Endodermal cell (in vitro differentiated cells): ENCODE results near the gene WRAP73. TPM values are rescaled to one million over a fixed set of nuclear protein-coding genes. Genes with fewer than 3 reads are reported as not detected.

Experiments used
- DNase-seq: peaks from one replicate; pipeline ENCODE4 v3.0.0-alpha.2; 2017
- H3K27ac ChIP-seq: 2 replicates; pipeline ENCODE4 v1.5.1; 2013; ENCODE audit warnings: mild to moderate bottlenecking, low read depth, low read length, moderate library complexity
- H3K27me3 ChIP-seq: 2 replicates; pipeline ENCODE4 v1.6.1; 2013; ENCODE audit warnings: mild to moderate bottlenecking, low read length, moderate library complexity; ENCODE audit not compliant: insufficient read depth, control insufficient read depth, poor library complexity, severe bottlenecking
- H3K36me3 ChIP-seq: 2 replicates; pipeline ENCODE4 v1.7.0; 2013; ENCODE audit warnings: mild to moderate bottlenecking, low read length, moderate library complexity; ENCODE audit not compliant: control insufficient read depth, insufficient read depth
- H3K4me1 ChIP-seq: one replicate; pipeline ENCODE4 v1.7.0; 2013; ENCODE audit warnings: low read length; ENCODE audit not compliant: control insufficient read depth, insufficient read depth
- H3K4me3 ChIP-seq: 2 replicates; pipeline ENCODE4 v1.5.1; 2013; ENCODE audit warnings: mild to moderate bottlenecking, low read length, moderate library complexity
- H3K9ac ChIP-seq: 2 replicates; pipeline ENCODE4 v1.6.1; 2013; ENCODE audit warnings: mild to moderate bottlenecking, low read length, moderate library complexity; ENCODE audit not compliant: poor library complexity, severe bottlenecking; ENCODE audit errors: extremely low read depth
- H3K9me3 ChIP-seq: 2 replicates; pipeline ENCODE4 v1.6.1; 2013; ENCODE audit warnings: mild to moderate bottlenecking, low read length, moderate library complexity; ENCODE audit not compliant: control insufficient read depth
- H3K27ac Mint-ChIP-seq: 2 replicates; pipeline ENCODE4 v1.8.0; 2020; ENCODE audit warnings: mixed read lengths
- H3K27me3 Mint-ChIP-seq: 2 replicates; pipeline ENCODE4 v1.8.0; 2021; ENCODE audit warnings: mild to moderate bottlenecking, mixed read lengths; ENCODE audit not compliant: insufficient read depth
- H3K36me3 Mint-ChIP-seq: 2 replicates; pipeline ENCODE4 v1.8.0; 2020; ENCODE audit warnings: low read depth, mixed read lengths
- H3K4me1 Mint-ChIP-seq: 2 replicates; pipeline ENCODE4 v1.8.0; 2020; ENCODE audit warnings: mixed read lengths
- H3K4me3 Mint-ChIP-seq: 2 replicates; pipeline ENCODE4 v1.8.0; 2020; ENCODE audit warnings: mild to moderate bottlenecking, moderate library complexity, mixed read lengths
- H3K9me3 Mint-ChIP-seq: 2 replicates; pipeline ENCODE4 v1.8.0; 2020; ENCODE audit warnings: mild to moderate bottlenecking, mixed read lengths
- WGBS, 2 experiments: methylation state at CpG; one replicate each; pipeline versions ENCODE4 v1.1.5 to v1.1.7; 2013; ENCODE audit warnings: missing lambda C conversion rate in 2 of 2, mixed read lengths in 1 of 2; ENCODE audit not compliant: insufficient coverage in 1 of 2, insufficient read length in 1 of 2; 5-methylcytosine and 5-hydroxymethylcytosine counted together
- total RNA-seq, 2 donors: library from RNA; stranded (reverse); fragmentation: NEBNext Ultra II Directional in 1 of 2; extraction: Animal tissue kit (Norgen Biotek cat#: 25700) in 1 of 2; gene quantifications; 2 replicates in 1 of 2; 3 replicates in 1 of 2; pipeline ENCODE4 v1.2.1, GENCODE V29; 2021
- TF ChIP-seq, protein P1 (sequence below): fragments of 200-600 bp; sonication (generic); conservative IDR thresholded peaks from 2 replicates; pipeline ENCODE4 v1.5.0; 2021; ENCODE audit warnings: antibody characterized with exemption, mild to moderate bottlenecking

The WRAP73 gene
- total RNA-seq, 2 donors from 2014 or later: 29.8 to 32.5 TPM

DNA sequence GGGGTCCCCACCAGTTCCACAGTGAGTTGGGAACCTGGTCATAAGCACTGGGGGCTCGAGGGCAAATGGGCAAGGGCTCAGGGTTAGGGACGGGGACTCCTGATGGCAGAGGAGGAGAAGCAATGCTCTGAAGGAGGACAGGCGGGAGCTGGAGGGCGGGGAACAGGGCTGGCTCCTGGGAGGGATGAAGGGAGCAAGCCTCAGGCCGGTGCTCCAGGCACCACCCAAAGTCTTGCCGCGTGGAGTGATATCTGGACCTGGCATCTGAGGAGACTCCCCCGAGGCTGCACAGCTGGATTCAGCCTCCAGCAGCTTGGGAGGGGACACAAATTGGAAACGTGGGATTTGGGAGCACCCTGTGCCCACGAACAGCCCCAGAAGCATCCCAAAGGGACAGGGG lies 49.5 kb downstream of the WRAP73 start:
- no peaks in the 10 kb centered on the region for H3K27me3 ChIP-seq
- Mint-ChIP-seq H3K4me1 (peaks cover 11% of the 10 kb centered on the region), H3K9me3 (no peaks in the 10 kb centered on the region), H3K27me3 (no peaks in the 10 kb centered on the region), H3K4me3 (no peak overlapping the region), H3K27ac (no peak overlapping the region), H3K36me3 (peaks cover 2% of the 10 kb centered on the region)
- H3K4me3 ChIP-seq: no peak overlapping the region
- no peaks in the 10 kb centered on the region for H3K36me3 ChIP-seq
- no peaks in the 10 kb centered on the region for H3K9me3 ChIP-seq
- TF ChIP-seq, protein P1, sequence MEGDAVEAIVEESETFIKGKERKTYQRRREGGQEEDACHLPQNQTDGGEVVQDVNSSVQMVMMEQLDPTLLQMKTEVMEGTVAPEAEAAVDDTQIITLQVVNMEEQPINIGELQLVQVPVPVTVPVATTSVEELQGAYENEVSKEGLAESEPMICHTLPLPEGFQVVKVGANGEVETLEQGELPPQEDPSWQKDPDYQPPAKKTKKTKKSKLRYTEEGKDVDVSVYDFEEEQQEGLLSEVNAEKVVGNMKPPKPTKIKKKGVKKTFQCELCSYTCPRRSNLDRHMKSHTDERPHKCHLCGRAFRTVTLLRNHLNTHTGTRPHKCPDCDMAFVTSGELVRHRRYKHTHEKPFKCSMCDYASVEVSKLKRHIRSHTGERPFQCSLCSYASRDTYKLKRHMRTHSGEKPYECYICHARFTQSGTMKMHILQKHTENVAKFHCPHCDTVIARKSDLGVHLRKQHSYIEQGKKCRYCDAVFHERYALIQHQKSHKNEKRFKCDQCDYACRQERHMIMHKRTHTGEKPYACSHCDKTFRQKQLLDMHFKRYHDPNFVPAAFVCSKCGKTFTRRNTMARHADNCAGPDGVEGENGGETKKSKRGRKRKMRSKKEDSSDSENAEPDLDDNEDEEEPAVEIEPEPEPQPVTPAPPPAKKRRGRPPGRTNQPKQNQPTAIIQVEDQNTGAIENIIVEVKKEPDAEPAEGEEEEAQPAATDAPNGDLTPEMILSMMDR: no peak
- WGBS, 2 experiments: 92 to 94% methylated on average over 10 of the region's 10 CpGs
- DNase-seq: no peak
- no peak overlapping the region for H3K27ac ChIP-seq
- no peaks in the 10 kb centered on the region for H3K4me1 ChIP-seq
- no peak overlapping the region for H3K9ac ChIP-seq

DNA sequence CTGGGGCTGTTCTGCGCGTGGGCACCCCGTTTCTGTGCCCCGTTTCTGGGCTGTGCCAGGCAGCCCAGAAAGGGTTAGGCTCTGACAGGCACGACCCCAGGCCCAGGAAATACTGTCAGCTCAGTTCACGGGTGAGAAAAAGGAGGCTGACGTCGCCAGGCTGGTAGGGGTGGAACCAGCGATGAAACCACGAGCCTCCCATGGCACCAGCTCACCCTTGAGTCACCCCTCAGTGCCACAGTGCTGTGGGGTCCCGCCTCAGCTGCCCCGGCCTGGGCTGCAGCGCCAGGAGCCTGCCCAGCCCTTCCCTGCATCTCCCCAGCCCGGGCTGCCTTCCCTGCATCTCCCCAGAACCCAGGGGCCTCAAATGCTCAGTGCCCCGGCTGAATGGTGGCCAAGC lies 50.1 kb downstream of the WRAP73 start:
- H3K9me3 ChIP-seq: no peaks in the 10 kb centered on the region
- no peak for DNase-seq
- no peaks in the 10 kb centered on the region for H3K4me1 ChIP-seq
- H3K36me3 ChIP-seq: no peaks in the 10 kb centered on the region
- no peak overlapping the region for H3K27ac Mint-ChIP-seq
- peak overlapping the region; percentile 41 for H3K27ac ChIP-seq
- H3K9ac ChIP-seq: no peak overlapping the region
- H3K27me3 Mint-ChIP-seq: no peaks in the 10 kb centered on the region
- no peaks in the 10 kb centered on the region for H3K9me3 Mint-ChIP-seq
- no peak overlapping the region for H3K4me3 Mint-ChIP-seq
- H3K27me3 ChIP-seq: no peaks in the 10 kb centered on the region
- H3K36me3 Mint-ChIP-seq: peaks cover 2% of the 10 kb centered on the region
- WGBS, 2 experiments: 84 to 91% methylated on average over 14 to 15 of the region's 15 CpGs
- no peak overlapping the region for H3K4me3 ChIP-seq
- TF ChIP-seq, protein P1: no peak
- peaks cover 11% of the 10 kb centered on the region for H3K4me1 Mint-ChIP-seq

DNA sequence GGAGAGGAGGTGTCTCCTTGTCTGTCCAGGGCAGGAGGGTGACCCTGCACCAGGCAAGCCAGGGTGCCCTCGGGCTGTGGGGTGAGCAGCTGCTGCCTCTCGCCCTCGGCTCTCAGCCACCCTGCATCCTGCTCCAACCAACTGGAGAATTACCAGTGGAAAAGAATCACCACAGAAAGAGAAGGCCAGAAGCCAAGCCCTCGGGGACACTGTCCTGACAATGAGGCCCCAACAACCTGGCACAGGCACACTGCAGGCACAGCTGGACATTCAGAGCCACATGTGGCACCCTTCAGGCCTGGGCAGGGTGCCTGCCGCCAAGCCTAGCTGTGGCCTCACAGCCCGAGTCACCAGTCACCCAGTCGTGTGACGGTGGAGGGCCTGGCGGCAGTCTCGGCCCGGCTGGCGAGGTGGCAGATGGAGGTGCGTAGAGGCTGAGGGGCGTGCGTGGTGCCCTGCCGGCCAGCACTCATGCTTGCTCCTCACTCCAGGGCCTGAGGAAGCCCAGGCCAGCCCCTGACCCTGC lies 50.6 kb downstream of the WRAP73 start:
- Mint-ChIP-seq H3K9me3 (no peaks in the 10 kb centered on the region), H3K4me3 (no peak overlapping the region), H3K4me1 (peaks cover 11% of the 10 kb centered on the region), H3K27me3 (no peaks in the 10 kb centered on the region), H3K36me3 (peaks cover 2% of the 10 kb centered on the region), H3K27ac (no peak overlapping the region)
- Histone ChIP-seq H3K27ac (peak overlapping the region; percentile 72), H3K4me3 (no peak overlapping the region), H3K4me1 (no peaks in the 10 kb centered on the region), H3K9me3 (no peaks in the 10 kb centered on the region), H3K36me3 (no peaks in the 10 kb centered on the region), H3K9ac (no peak overlapping the region), H3K27me3 (no peaks in the 10 kb centered on the region)
- no peak for DNase-seq
- TF ChIP-seq, protein P1: no peak
- WGBS, 2 experiments: 87 to 94% methylated on average over 9 to 16 of the region's 16 CpGs
